ENCODE measurements around the gene POR. TPM values are rescaled to one million over a fixed set of nuclear protein-coding genes. Genes with fewer than 3 reads are reported as not detected.

Gene POR
- total RNA-seq, 1 experiment from 2014 or later = 136 TPM

GRCh38 chr7:75981453-75982305 is 66.7 kb downstream of the POR start:
- in situ Hi-C loops (cut with HindIII; ENCODE audit: low pct_unique_long_range_greater_than_20kb, low sequenced_read_pairs) = no loop called here
- no peak for DNase-seq (ENCODE audit: low read depth, low spot score)

GRCh38 chr7:75982306-75983064 is 67.5 kb downstream of the POR start:
- no peak for DNase-seq (ENCODE audit: low read depth, low spot score)
- in situ Hi-C loops (cut with HindIII; ENCODE audit: low pct_unique_long_range_greater_than_20kb, low sequenced_read_pairs) = no loop called here

GRCh38 chr7:75983471-75984129 is 68.6 kb downstream of the POR start:
- DNase-seq (ENCODE audit: low read depth, low spot score) = no peak
- in situ Hi-C loops (cut with HindIII; ENCODE audit: low pct_unique_long_range_greater_than_20kb, low sequenced_read_pairs) = no loop called here

GRCh38 chr7:75984130-75985008 is 69.4 kb downstream of the POR start:
- in situ Hi-C loops (cut with HindIII; ENCODE audit: low pct_unique_long_range_greater_than_20kb, low sequenced_read_pairs) = no loop called here
- DNase-seq (ENCODE audit: low read depth, low spot score) = no peak

GRCh38 chr7:75985009-75985517 is 70.1 kb downstream of the POR start:
- in situ Hi-C loops (cut with HindIII; ENCODE audit: low pct_unique_long_range_greater_than_20kb, low sequenced_read_pairs) = no loop called here
- DNase-seq (ENCODE audit: low read depth, low spot score) = no peak

- DNase-seq (ENCODE audit: low read depth, low spot score) = no peak
- in situ Hi-C loops (cut with HindIII; ENCODE audit: low pct_unique_long_range_greater_than_20kb, low sequenced_read_pairs) = no loop called here
These were observed 70.7 kb downstream of the POR start for GRCh38 chr7:75985518-75986146.

GRCh38 chr7:75986147-75986781 is 71.3 kb downstream of the POR start:
- DNase-seq (ENCODE audit: low read depth, low spot score) = no peak

GRCh38 chr7:75987026-75987804 is 72.3 kb downstream of the POR start:
- no peak for DNase-seq (ENCODE audit: low read depth, low spot score)
- in situ Hi-C loops (cut with HindIII; ENCODE audit: low pct_unique_long_range_greater_than_20kb, low sequenced_read_pairs) = no loop called here

More at GRCh38 chr7:75986147-75986781, 71.3 kb downstream of the POR start:
- in situ Hi-C loops (cut with HindIII; ENCODE audit: low pct_unique_long_range_greater_than_20kb, low sequenced_read_pairs) = no loop called here

- in situ Hi-C loops (cut with HindIII; ENCODE audit: low pct_unique_long_range_greater_than_20kb, low sequenced_read_pairs) = no loop called here
- no peak for DNase-seq (ENCODE audit: low read depth, low spot score)
These were observed 73.0 kb downstream of the POR start for GRCh38 chr7:75987805-75988567.

- in situ Hi-C loops (cut with HindIII; ENCODE audit: low pct_unique_long_range_greater_than_20kb, low sequenced_read_pairs) = no loop called here
These were observed 73.9 kb downstream of the POR start for GRCh38 chr7:75988568-75989499.

GRCh38 chr7:75989500-75990388 is 74.8 kb downstream of the POR start:
- DNase-seq (ENCODE audit: low read depth, low spot score) = no peak
- in situ Hi-C loops (cut with HindIII; ENCODE audit: low pct_unique_long_range_greater_than_20kb, low sequenced_read_pairs) = no loop called here

More at GRCh38 chr7:75988568-75989499, 73.9 kb downstream of the POR start:
- DNase-seq (ENCODE audit: low read depth, low spot score) = no peak

- in situ Hi-C loops (cut with HindIII; ENCODE audit: low pct_unique_long_range_greater_than_20kb, low sequenced_read_pairs) = no loop called here
- no peak for DNase-seq (ENCODE audit: low read depth, low spot score)
These were observed 76.7 kb downstream of the POR start for GRCh38 chr7:75991531-75992082.
